ENCODE measurements around the gene C8B. TPM values are rescaled to one million over a fixed set of nuclear protein-coding genes. Genes with fewer than 3 reads are reported as not detected.

The C8B gene
- total RNA-seq, 1 donor from 2014 or later: not detected

DNA sequence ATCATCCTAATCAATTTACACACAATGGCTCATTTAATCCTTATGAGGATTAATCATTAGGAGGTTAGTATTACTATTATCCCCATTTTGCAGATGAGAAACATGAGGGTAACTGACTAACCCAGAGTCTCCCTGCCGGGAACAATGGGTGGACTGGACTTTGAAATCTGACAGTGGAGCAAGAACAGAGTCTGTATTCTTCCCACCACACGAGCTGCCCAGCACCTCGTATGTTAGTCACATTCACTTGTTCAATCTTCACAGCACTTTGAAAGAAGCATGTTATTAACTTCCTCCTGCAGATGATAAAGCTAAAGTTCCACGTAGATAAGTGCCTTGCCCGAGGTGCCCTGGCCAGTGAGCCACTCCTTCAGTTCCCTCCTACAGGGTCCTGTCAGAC lies 12.4 kb downstream of the C8B start:
- Histone ChIP-seq H3K9me3 (no peaks in the 10 kb centered on the region), H3K36me3 (no peaks in the 10 kb centered on the region), H3K4me3 (no peak overlapping the region), H3K4me1 (no peaks in the 10 kb centered on the region), H3K27me3 (no peaks in the 10 kb centered on the region), H3K27ac (no peak overlapping the region)
- TF ChIP-seq POLR2AphosphoS5 (IDR thresholded peaks at IDR 0.05; ENCODE audit: insufficient read depth in 1 of 2, low read depth in 1 of 2) (no peak), CTCF (IDR thresholded peaks at IDR 0.05) (no peak), POLR2A (IDR thresholded peaks at IDR 0.05) (no peak)
- intact Hi-C loops (cut with DNase I): no loop called here
- no peak for DNase-seq (ENCODE audit: extremely low spot score in 2 of 2)

GRCh38 chr1:56952501-56952900 lies 13.3 kb downstream of the C8B start:
- H3K4me3 ChIP-seq: no peak overlapping the region

DNA sequence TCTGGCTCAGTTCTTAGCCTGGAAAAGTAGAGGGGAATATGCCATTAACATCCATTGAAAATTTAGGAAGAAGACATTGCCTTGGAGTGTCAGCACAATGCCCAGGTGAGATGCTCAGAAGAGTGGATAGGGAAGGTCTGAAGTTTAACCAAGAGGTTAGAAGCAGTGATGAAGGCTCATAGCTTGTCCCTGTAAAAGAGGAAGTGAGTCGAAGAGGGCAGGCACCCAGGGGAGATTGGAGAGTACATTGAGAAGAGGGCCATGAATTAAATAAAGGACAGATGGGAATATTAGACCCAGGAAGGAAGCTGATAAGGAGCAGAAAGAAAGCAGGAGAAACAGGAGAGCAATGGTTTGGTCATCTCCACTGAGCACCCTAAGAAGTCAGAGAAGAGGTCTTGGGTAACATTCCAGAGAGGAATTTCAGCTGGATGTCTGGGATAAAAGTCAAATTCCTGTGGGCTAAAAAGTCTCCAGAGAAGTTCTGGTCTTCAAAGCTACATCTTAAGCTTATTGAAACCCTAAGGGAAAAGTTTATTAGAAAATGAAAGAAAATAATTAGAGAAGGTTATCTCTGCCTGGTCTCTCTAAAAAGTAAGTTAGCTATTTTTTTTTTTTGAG lies 17.3 kb downstream of the C8B start:
- DNase-seq (ENCODE audit: extremely low spot score in 2 of 2): no peak
- intact Hi-C loops (cut with DNase I): no loop called here
- Histone ChIP-seq H3K27me3 (no peaks in the 10 kb centered on the region), H3K9me3 (no peaks in the 10 kb centered on the region), H3K4me3 (no peak overlapping the region), H3K36me3 (no peaks in the 10 kb centered on the region), H3K4me1 (no peaks in the 10 kb centered on the region), H3K27ac (no peak overlapping the region)
- TF ChIP-seq POLR2A (IDR thresholded peaks at IDR 0.05): no peak
- TF ChIP-seq POLR2AphosphoS5 (IDR thresholded peaks at IDR 0.05; ENCODE audit: insufficient read depth in 1 of 2, low read depth in 1 of 2): no peak
- no peak for TF ChIP-seq CTCF (IDR thresholded peaks at IDR 0.05)

More at GRCh38 chr1:56952501-56952900, 13.3 kb downstream of the C8B start:
- Histone ChIP-seq H3K36me3 (no peaks in the 10 kb centered on the region), H3K27me3 (no peaks in the 10 kb centered on the region), H3K4me1 (no peaks in the 10 kb centered on the region), H3K9me3 (no peaks in the 10 kb centered on the region), H3K27ac (no peak overlapping the region)
- DNase-seq (ENCODE audit: extremely low spot score in 2 of 2): no peak
- TF ChIP-seq POLR2A (IDR thresholded peaks at IDR 0.05) (no peak), POLR2AphosphoS5 (IDR thresholded peaks at IDR 0.05; ENCODE audit: insufficient read depth in 1 of 2, low read depth in 1 of 2) (no peak), CTCF (IDR thresholded peaks at IDR 0.05) (no peak)
- intact Hi-C loops (cut with DNase I): no loop called here

- TF ChIP-seq CTCF (IDR thresholded peaks at IDR 0.05) (no peak), POLR2AphosphoS5 (IDR thresholded peaks at IDR 0.05; ENCODE audit: insufficient read depth in 1 of 2, low read depth in 1 of 2) (no peak), POLR2A (IDR thresholded peaks at IDR 0.05) (no peak)
- Histone ChIP-seq H3K4me3 (no peak overlapping the region), H3K27me3 (no peaks in the 10 kb centered on the region), H3K4me1 (no peaks in the 10 kb centered on the region), H3K36me3 (no peaks in the 10 kb centered on the region), H3K9me3 (no peaks in the 10 kb centered on the region), H3K27ac (no peak overlapping the region)
- intact Hi-C loops (cut with DNase I): no loop called here
- DNase-seq (ENCODE audit: extremely low spot score in 2 of 2): no peak
These were observed 25.8 kb downstream of the C8B start for GRCh38 chr1:56940039-56940438.

DNA sequence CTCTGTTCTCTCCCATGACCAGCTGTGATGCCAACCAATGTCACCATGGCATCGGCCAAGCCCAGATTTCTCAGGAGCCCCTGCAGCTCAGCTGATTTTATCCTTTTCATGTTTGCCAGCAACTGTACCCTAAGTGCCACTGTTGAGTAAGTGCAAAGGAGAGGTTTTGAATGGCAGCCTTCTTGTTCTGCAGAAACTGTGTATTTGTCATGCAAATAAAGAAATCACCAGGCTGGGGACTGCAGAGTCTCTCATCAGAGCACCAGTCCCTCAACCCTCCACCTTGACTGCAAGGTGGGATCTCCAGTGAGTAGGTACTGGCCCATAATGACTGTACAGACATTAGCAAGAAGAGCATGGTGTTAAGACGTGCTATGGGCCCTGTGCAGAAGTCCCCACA lies 26.6 kb downstream of the C8B start:
- intact Hi-C loops (cut with DNase I): no loop called here

More for the DNA sequence above, 26.6 kb downstream of the C8B start:
- TF ChIP-seq POLR2A (IDR thresholded peaks at IDR 0.05) (no peak), CTCF (IDR thresholded peaks at IDR 0.05) (no peak), POLR2AphosphoS5 (IDR thresholded peaks at IDR 0.05; ENCODE audit: insufficient read depth in 1 of 2, low read depth in 1 of 2) (no peak)
- Histone ChIP-seq H3K27me3 (no peaks in the 10 kb centered on the region), H3K36me3 (no peaks in the 10 kb centered on the region), H3K4me3 (no peak overlapping the region), H3K4me1 (no peaks in the 10 kb centered on the region), H3K27ac (no peak overlapping the region), H3K9me3 (no peaks in the 10 kb centered on the region)
- no peak for DNase-seq (ENCODE audit: extremely low spot score in 2 of 2)
